ENCODE results near the gene TESPA1. TPM values are rescaled to one million over a fixed set of nuclear protein-coding genes. Genes with fewer than 3 reads are reported as not detected.

TESPA1 gene
- total and polyA plus RNA-seq, 9 of the 15 experiments (the other 6 are each of a cell fraction or from before 2014, with no cell fraction given), result 0.72 to 7.1 (median 2.4) TPM

DNA sequence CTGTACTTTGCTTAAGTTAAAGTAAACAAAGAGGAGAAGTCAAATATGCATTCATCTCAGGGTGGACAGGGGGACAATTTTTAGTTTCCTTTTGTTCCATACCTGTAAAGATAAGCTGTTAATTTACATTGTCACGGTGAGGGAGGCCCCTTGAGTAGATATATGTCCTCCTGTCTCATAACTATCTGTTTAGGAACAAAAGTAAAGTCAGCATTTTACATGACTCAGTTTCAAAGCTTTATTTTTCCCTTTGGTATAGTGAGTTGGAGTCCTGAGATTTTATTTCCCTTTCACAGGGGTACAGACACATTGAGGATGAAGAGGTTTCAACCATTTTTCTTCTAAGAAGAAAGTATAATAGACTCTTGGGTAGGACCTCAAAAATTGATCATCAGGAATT lies 50.1 kb downstream of the TESPA1 start:
- H2AFZ ChIP-seq (ENCODE audit: low read depth, low read length), result 0 out of 2 replicates have a peak overlapping the region, but pooled peaks have one; percentile 7
- H3K27me3 ChIP-seq (ENCODE audit: control insufficient read depth in 2 of 2, insufficient read depth in 2 of 2, low read length in 2 of 2), result no peaks in the 10 kb centered on the region
- H3K9ac ChIP-seq (ENCODE audit: insufficient read depth in 1 of 2, low read depth in 2 of 2, low read length in 2 of 2), result no peak overlapping the region
- ATAC-seq (no peak), DNase-seq (ENCODE audit: extremely low read depth in 1 of 4, low spot score in 3 of 4) (no peak), FAIRE-seq (no peak)
- TF ChIP-seq MAFF (IDR thresholded peaks at IDR 0.05; ENCODE audit: low read length) (0 out of 2 replicates have a peak, but pooled peaks have one; percentile 35), ZNF316 (IDR thresholded peaks at IDR 0.05) (peak; percentile 80), MAFK (IDR thresholded peaks at IDR 0.05; ENCODE audit: low read length) (peak; percentile 11; the same call in 1 of the 2 replicates), C11orf30 (IDR thresholded peaks at IDR 0.05; ENCODE audit: low read depth) (peak; percentile 72)
- TF ChIP-seq, protein P1, sequence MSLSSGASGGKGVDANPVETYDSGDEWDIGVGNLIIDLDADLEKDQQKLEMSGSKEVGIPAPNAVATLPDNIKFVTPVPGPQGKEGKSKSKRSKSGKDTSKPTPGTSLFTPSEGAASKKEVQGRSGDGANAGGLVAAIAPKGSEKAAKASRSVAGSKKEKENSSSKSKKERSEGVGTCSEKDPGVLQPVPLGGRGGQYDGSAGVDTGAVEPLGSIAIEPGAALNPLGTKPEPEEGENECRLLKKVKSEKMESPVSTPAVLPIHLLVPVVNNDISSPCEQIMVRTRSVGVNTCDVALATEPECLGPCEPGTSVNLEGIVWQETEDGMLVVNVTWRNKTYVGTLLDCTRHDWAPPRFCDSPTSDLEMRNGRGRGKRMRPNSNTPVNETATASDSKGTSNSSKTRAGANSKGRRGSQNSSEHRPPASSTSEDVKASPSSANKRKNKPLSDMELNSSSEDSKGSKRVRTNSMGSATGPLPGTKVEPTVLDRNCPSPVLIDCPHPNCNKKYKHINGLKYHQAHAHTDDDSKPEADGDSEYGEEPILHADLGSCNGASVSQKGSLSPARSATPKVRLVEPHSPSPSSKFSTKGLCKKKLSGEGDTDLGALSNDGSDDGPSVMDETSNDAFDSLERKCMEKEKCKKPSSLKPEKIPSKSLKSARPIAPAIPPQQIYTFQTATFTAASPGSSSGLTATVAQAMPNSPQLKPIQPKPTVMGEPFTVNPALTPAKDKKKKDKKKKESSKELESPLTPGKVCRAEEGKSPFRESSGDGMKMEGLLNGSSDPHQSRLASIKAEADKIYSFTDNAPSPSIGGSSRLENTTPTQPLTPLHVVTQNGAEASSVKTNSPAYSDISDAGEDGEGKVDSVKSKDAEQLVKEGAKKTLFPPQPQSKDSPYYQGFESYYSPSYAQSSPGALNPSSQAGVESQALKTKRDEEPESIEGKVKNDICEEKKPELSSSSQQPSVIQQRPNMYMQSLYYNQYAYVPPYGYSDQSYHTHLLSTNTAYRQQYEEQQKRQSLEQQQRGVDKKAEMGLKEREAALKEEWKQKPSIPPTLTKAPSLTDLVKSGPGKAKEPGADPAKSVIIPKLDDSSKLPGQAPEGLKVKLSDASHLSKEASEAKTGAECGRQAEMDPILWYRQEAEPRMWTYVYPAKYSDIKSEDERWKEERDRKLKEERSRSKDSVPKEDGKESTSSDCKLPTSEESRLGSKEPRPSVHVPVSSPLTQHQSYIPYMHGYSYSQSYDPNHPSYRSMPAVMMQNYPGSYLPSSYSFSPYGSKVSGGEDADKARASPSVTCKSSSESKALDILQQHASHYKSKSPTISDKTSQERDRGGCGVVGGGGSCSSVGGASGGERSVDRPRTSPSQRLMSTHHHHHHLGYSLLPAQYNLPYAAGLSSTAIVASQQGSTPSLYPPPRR (CRISPR knock-in tag; IDR thresholded peaks at IDR 0.05; ENCODE audit: borderline replicate concordance), result no peak
- ChIA-PET CTCF (ENCODE audit: low intra/inter-chr PET ratio) (interaction anchor here (1.0 kb wide), 1 partner anchor 80 kb away, joined by 4 read pairs; the partner anchor contains the start of gene MUCL1), POLR2A (no interaction called here)
- H3K4me1 ChIP-seq (replicated peaks in 1 of 2; ENCODE audit: control insufficient read depth in 2 of 2, insufficient read depth in 2 of 2, low read length in 2 of 2), result peaks cover 0 to 29% of the 10 kb centered on the region in 2 experiments; a peak in 3 of 5 replicates
- intact Hi-C loops (cut with micrococcal nuclease), result loop anchor here (2.0 kb wide), 1 partner anchor 80 kb away; the partner anchor contains the start of gene MUCL1
- no peaks in the 10 kb centered on the region for H3K36me3 ChIP-seq (ENCODE audit: control insufficient read depth, insufficient read depth, low read length)
- WGBS (ENCODE audit: insufficient coverage, low coverage, missing lambda C conversion rate), result 7% methylated on average over 1 of the region's 1 CpG
- peaks cover 4% of the 10 kb centered on the region for H3K9me3 ChIP-seq (replicated peaks; ENCODE audit: control insufficient read depth, insufficient read depth, low read depth, low read length)
- H3K27ac ChIP-seq (ENCODE audit: extremely low read depth, low read depth, low read length), result no peak overlapping the region
- no peak overlapping the region for H3K4me2 ChIP-seq (ENCODE audit: insufficient read depth, low read length)
- no peaks in the 10 kb centered on the region for H3K9me1 ChIP-seq (ENCODE audit: control insufficient read depth, insufficient read depth, low read length)
- no peaks in the 10 kb centered on the region for H3K79me2 ChIP-seq (ENCODE audit: control insufficient read depth, insufficient read depth, low read length)
- H3K4me3 ChIP-seq, result no peak overlapping the region
- no peaks in the 10 kb centered on the region for H4K20me1 ChIP-seq (replicated peaks; ENCODE audit: control insufficient read depth, insufficient read depth, low read length)
- in situ Hi-C loops (cut with MboI), result no loop called here
- BruUV-seq (replicated peaks), result no TSS peak
